Lower lobe of right lung (tissue), 2 donors: ENCODE measurements around the gene GJA3. TPM values are rescaled to one million over a fixed set of nuclear protein-coding genes. Genes with fewer than 3 reads are reported as not detected.
A peak's percentile ranks its signal among the peaks of the same experiment; 100 is the strongest.

Experiments
- ATAC-seq, 2 donors: fragments of 200-7000 bp; cut with Tn5 transposase; one replicate each; pipeline ENCODE4 v1.9.1; 2020 to 2022; ENCODE audit warnings: mild to moderate bottlenecking in 2 of 2, moderate library complexity in 2 of 2
- DNase-seq: peaks from one replicate; pipeline ENCODE4 v3.0.0-alpha.2; 2020
- H3K27ac ChIP-seq: fragments of 200-600 bp; one replicate; pipeline ENCODE4 v1.8.0; 2022
- H3K27me3 ChIP-seq: fragments of 200-600 bp; one replicate; pipeline ENCODE4 v1.8.0; 2022; ENCODE audit warnings: low read depth
- H3K36me3 ChIP-seq: fragments of 200-600 bp; one replicate; pipeline ENCODE4 v1.8.0; 2022; ENCODE audit warnings: mild to moderate bottlenecking
- H3K4me1 ChIP-seq: fragments of 200-600 bp; one replicate; pipeline ENCODE4 v1.8.0; 2022
- H3K4me3 ChIP-seq: fragments of 200-600 bp; one replicate; pipeline ENCODE4 v1.8.0; 2022; ENCODE audit warnings: mild to moderate bottlenecking
- H3K9me3 ChIP-seq: fragments of 200-600 bp; one replicate; pipeline ENCODE4 v1.8.0; 2022
- CTCF ChIP-seq: fragments of 200-600 bp; IDR thresholded peaks from one replicate; pipeline ENCODE4 v1.8.0; 2022; ENCODE audit warnings: antibody characterized with exemption, mild to moderate bottlenecking
- intact Hi-C: fragments of 100-400 bp; cut with DNase I; formaldehyde crosslinking; loops from one replicate; pipeline ENCODE4 v1.11.0; 2022
- total RNA-seq: library from RNA; stranded (reverse); fragmentation: NEBNext Ultra II Directional; extraction: Animal tissue kit (Norgen Biotek cat#: 25700); gene quantifications from one replicate; pipeline ENCODE4 v1.2.1, GENCODE V29; 2021
- donor health status: DM: no; HTN: yes; CAD: no; lungs with severe emphysema.

Gene GJA3
- total RNA-seq, 1 donor from 2014 or later, result not detected

- ATAC-seq (no peak), DNase-seq (no peak)
- intact Hi-C loops, result no loop called here
- H3K27me3 ChIP-seq, result no peaks in the 10 kb centered on the region
- no peak overlapping the region for H3K27ac ChIP-seq
- peaks cover 8% of the 10 kb centered on the region for H3K4me1 ChIP-seq
- H3K9me3 ChIP-seq, result no peaks in the 10 kb centered on the region
- no peak overlapping the region for H3K4me3 ChIP-seq
- TF ChIP-seq CTCF, result no peak
- H3K36me3 ChIP-seq, result no peaks in the 10 kb centered on the region
Observed at GRCh38 chr13:20116213-20116612, 44.6 kb downstream of the GJA3 start.

GRCh38 chr13:20114066-20114610, 46.7 kb downstream of the GJA3 start:
- DNase-seq (peak; percentile 55), ATAC-seq (peak; percentile 38 to 44)

GRCh38 chr13:20109037-20109436, 51.8 kb downstream of the GJA3 start:
- DNase-seq (no peak), ATAC-seq (no peak)
- intact Hi-C loops, result no loop called here
- H3K4me3 ChIP-seq, result no peak overlapping the region
- H3K36me3 ChIP-seq, result no peaks in the 10 kb centered on the region
- no peaks in the 10 kb centered on the region for H3K9me3 ChIP-seq
- no peaks in the 10 kb centered on the region for H3K4me1 ChIP-seq
- no peak for TF ChIP-seq CTCF
- no peak overlapping the region for H3K27ac ChIP-seq
- H3K27me3 ChIP-seq, result no peaks in the 10 kb centered on the region

More at GRCh38 chr13:20114066-20114610, 46.7 kb downstream of the GJA3 start:
- intact Hi-C loops, result no loop called here
- Histone ChIP-seq H3K9me3 (no peaks in the 10 kb centered on the region), H3K4me1 (peaks cover 8% of the 10 kb centered on the region), H3K27me3 (no peaks in the 10 kb centered on the region), H3K36me3 (no peaks in the 10 kb centered on the region), H3K4me3 (no peak overlapping the region), H3K27ac (no peak overlapping the region)
- no peak for TF ChIP-seq CTCF

- no peak for ATAC-seq
- intact Hi-C loops, result no loop called here
- DNase-seq, result no peak
- Histone ChIP-seq H3K36me3 (no peaks in the 10 kb centered on the region), H3K27ac (no peak overlapping the region), H3K9me3 (no peaks in the 10 kb centered on the region), H3K27me3 (peaks cover 20% of the 10 kb centered on the region), H3K4me3 (no peak overlapping the region), H3K4me1 (no peaks in the 10 kb centered on the region)
- no peak for TF ChIP-seq CTCF
Observed at GRCh38 chr13:20106742-20107141, 54.1 kb downstream of the GJA3 start.

GRCh38 chr13:20105161-20105689, 55.6 kb downstream of the GJA3 start:
- intact Hi-C loops, result no loop called here

More at GRCh38 chr13:20105161-20105689, 55.6 kb downstream of the GJA3 start:
- no peak for TF ChIP-seq CTCF
- ATAC-seq (peak in 1 of 2 donors; percentile 34), DNase-seq (no peak)
- Histone ChIP-seq H3K4me1 (no peaks in the 10 kb centered on the region), H3K27me3 (peaks cover 24% of the 10 kb centered on the region), H3K4me3 (no peak overlapping the region), H3K9me3 (no peaks in the 10 kb centered on the region), H3K36me3 (no peaks in the 10 kb centered on the region), H3K27ac (no peak overlapping the region)
